ENCODE data around the gene ADAMTS17. TPM values are rescaled to one million over a fixed set of nuclear protein-coding genes. Genes with fewer than 3 reads are reported as not detected.

ADAMTS17 gene
- polyA plus RNA-seq, 2 of the 4 experiments (the other 2 are of a cell fraction), result 0.05 TPM; not detected in 1

GRCh38 chr15:100196326-100197058 is 145.3 kb downstream of the ADAMTS17 start:
- no peaks in the 10 kb centered on the region for H3K4me1 ChIP-seq
- no peak overlapping the region for H3K4me2 ChIP-seq
- DNase-seq (ENCODE audit: low read depth in 1 of 2, low spot score in 1 of 2) (no peak), ATAC-seq (no peak), FAIRE-seq (no peak)
- no peak overlapping the region for H3K27ac ChIP-seq
- 53% methylated on average over 14 of the region's 14 CpGs for WGBS (ENCODE audit: missing lambda C conversion rate)
- TF ChIP-seq GATA3 (IDR thresholded peaks at IDR 0.05; ENCODE audit: borderline replicate concordance), result no peak
- TF ChIP-seq, protein P1, sequence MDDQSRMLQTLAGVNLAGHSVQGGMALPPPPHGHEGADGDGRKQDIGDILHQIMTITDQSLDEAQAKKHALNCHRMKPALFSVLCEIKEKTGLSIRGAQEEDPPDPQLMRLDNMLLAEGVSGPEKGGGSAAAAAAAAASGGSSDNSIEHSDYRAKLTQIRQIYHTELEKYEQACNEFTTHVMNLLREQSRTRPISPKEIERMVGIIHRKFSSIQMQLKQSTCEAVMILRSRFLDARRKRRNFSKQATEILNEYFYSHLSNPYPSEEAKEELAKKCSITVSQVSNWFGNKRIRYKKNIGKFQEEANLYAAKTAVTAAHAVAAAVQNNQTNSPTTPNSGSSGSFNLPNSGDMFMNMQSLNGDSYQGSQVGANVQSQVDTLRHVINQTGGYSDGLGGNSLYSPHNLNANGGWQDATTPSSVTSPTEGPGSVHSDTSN (IDR thresholded peaks at IDR 0.05), result no peak
- TF ChIP-seq EHMT2 (IDR thresholded peaks at IDR 0.05; ENCODE audit: low read depth), result no peak
- no peak for TF ChIP-seq REST (IDR thresholded peaks at IDR 0.05)
- TF ChIP-seq CEBPB (IDR thresholded peaks at IDR 0.05), result no peak
- no peak for TF ChIP-seq HOXB5 (CRISPR knock-in tag; IDR thresholded peaks at IDR 0.05)
- TF ChIP-seq RCOR1 (IDR thresholded peaks at IDR 0.05; ENCODE audit: low read depth, low read length), result no peak
- no peak overlapping the region for H3K4me3 ChIP-seq
- POLR2A ChIA-PET, result no interaction called here
- H3K9me3 ChIP-seq, result no peaks in the 10 kb centered on the region
- CTCF ChIA-PET, result no interaction called here

GRCh38 chr15:100194996-100195395 is 146.8 kb downstream of the ADAMTS17 start:
- ATAC-seq (no peak), DNase-seq (ENCODE audit: low read depth in 1 of 2, low spot score in 1 of 2) (no peak), FAIRE-seq (no peak)
- Histone ChIP-seq H3K4me3 (no peak overlapping the region), H3K9me3 (no peaks in the 10 kb centered on the region), H3K4me1 (no peaks in the 10 kb centered on the region), H3K27ac (no peak overlapping the region), H3K4me2 (no peak overlapping the region)
- no peak for TF ChIP-seq EHMT2 (IDR thresholded peaks at IDR 0.05; ENCODE audit: low read depth)
- ChIA-PET CTCF (no interaction called here), POLR2A (no interaction called here)
- 28% methylated on average over 8 of the region's 10 CpGs for WGBS (ENCODE audit: missing lambda C conversion rate)

DNA sequence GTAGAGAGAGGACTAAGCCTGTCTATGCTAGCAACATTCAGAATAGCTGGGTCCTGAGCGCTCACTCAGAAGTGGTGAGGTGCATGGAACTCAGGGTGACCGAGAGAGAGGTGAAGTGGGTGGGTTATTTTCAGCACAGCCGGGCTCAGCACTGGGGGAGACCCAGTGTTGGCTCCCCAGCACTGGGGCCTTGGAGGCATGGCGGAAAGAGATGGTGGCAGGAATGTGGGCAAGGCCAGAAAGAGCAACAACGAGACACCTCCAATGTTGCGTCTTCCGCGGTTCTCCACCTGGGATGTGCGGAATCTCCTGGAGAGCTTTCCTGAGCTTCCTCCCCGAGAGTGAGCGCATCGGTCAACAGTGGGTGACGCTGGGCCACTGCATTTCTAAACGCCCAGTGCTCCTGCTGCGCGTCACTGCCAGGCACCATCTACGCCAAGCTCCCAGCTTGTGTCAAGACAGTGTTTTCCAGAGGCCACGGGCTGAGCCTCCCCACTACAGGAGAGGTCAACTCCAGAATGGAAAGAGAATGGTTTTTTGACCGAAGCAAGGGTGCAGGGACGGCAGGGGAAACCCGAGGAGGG is 148.4 kb downstream of the ADAMTS17 start:
- H3K4me1 ChIP-seq, result no peaks in the 10 kb centered on the region
- no peaks in the 10 kb centered on the region; the same call in 2 of the 3 replicates for H3K9me3 ChIP-seq
- ChIA-PET POLR2A (no interaction called here), CTCF (interaction anchor here (1.0 to 1.2 kb wide), 2 partner anchors 38 to 61 kb away, joined by 3 read pairs; no protein-coding TSS in a partner anchor)
- H3K4me3 ChIP-seq, result no peak overlapping the region
- H3K27ac ChIP-seq, result no peak overlapping the region
- H3K4me2 ChIP-seq, result no peak overlapping the region
- no peak for ATAC-seq
- 40% methylated on average over 21 of the region's 21 CpGs for WGBS (ENCODE audit: missing lambda C conversion rate)
- FAIRE-seq, result no peak
- TF ChIP-seq MAX (IDR thresholded peaks at IDR 0.05) (no peak), SMC3 (IDR thresholded peaks at IDR 0.05) (no peak), NFE2L2 (conservative IDR thresholded peaks at IDR 0.05; ENCODE audit: low read length) (no peak), ZFP36 (IDR thresholded peaks at IDR 0.05; ENCODE audit: borderline replicate concordance, partially characterized antibody) (no peak), RNF2 (IDR thresholded peaks at IDR 0.05; ENCODE audit: borderline replicate concordance, low read depth) (no peak), HOXB5 (CRISPR knock-in tag; IDR thresholded peaks at IDR 0.05) (no peak), KDM1A (IDR thresholded peaks at IDR 0.05; ENCODE audit: low read depth) (no peak), ZSCAN20 (CRISPR knock-in tag; IDR thresholded peaks at IDR 0.05) (no peak), POLR2AphosphoS2 (conservative IDR thresholded peaks at IDR 0.05; ENCODE audit: low read length) (no peak), TP53 (CRISPR knock-in tag; IDR thresholded peaks at IDR 0.05) (no peak), CEBPB (IDR thresholded peaks at IDR 0.05) (no peak), HOXB13 (CRISPR knock-in tag; IDR thresholded peaks at IDR 0.05; ENCODE audit: low read depth) (no peak), E2F6 (IDR thresholded peaks at IDR 0.05; ENCODE audit: borderline replicate concordance, low read depth) (no peak), MYC (IDR thresholded peaks at IDR 0.05; ENCODE audit: borderline replicate concordance, low read length) (no peak), RARB (CRISPR knock-in tag; IDR thresholded peaks at IDR 0.05) (no peak), ZC3H11A (IDR thresholded peaks at IDR 0.05) (no peak), FOSL2 (IDR thresholded peaks at IDR 0.05) (no peak), FOSL2 (CRISPR knock-in tag; IDR thresholded peaks at IDR 0.05) (no peak), EP300 (IDR thresholded peaks at IDR 0.05) (no peak)
- TF ChIP-seq, protein P2, sequence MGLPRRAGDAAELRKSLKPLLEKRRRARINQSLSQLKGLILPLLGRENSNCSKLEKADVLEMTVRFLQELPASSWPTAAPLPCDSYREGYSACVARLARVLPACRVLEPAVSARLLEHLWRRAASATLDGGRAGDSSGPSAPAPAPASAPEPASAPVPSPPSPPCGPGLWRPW (IDR thresholded peaks at IDR 0.05), result no peak
- TF ChIP-seq, protein P1 (IDR thresholded peaks at IDR 0.05), result no peak
- no peak for DNase-seq (ENCODE audit: low read depth in 1 of 2, low spot score in 1 of 2)

Measured in A549 (cell line).